NCI-H69 (cell line): ENCODE measurements around the gene TSC1.

Source experiments
- DNase-seq: peaks from one replicate; lab custom pipeline; 2025; lab: John Stamatoyannopoulos, UW

Gene TSC1

DNA sequence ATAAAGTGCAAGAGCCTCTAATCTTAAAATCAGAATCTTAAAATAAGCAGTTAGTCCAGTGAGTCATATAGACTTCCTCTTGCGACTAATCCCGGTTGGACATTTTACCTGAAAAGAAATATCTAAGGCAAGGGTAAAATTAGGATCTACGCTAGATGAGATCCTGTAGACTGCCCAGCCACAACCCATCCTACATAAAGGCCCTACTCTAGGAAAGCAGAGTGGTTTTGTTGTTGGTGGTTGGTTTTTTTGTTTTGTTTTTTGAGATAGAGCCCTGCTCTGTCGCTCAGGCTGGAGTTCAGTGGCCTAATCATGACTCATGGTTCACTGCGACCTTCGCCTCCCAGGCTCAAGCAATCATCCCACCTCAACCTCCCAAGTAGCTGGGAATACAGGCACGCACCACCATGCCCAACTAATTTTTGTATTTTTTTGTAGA is 6.9 kb downstream of the TSC1 start:
- no peak for DNase-seq

DNA sequence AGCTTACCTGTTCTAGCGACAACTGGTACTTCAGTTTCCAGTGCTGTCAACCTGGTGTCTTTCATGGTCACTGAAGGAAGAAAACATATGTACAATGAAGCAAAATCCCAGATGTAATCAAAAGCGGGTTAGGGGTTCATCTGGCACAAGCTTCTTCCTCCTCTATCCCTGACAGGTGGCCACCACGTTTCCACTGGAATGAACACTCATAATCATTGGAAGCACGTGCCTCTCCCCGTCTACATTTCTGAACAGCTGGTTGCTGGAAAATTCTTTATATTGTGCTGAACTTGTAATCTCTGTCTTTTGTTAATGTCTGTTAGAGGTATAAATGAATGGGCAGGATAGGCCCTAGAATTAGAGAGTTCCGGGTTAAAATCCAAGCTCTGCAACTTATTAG is 9.4 kb downstream of the TSC1 start:
- DNase-seq = no peak

DNA sequence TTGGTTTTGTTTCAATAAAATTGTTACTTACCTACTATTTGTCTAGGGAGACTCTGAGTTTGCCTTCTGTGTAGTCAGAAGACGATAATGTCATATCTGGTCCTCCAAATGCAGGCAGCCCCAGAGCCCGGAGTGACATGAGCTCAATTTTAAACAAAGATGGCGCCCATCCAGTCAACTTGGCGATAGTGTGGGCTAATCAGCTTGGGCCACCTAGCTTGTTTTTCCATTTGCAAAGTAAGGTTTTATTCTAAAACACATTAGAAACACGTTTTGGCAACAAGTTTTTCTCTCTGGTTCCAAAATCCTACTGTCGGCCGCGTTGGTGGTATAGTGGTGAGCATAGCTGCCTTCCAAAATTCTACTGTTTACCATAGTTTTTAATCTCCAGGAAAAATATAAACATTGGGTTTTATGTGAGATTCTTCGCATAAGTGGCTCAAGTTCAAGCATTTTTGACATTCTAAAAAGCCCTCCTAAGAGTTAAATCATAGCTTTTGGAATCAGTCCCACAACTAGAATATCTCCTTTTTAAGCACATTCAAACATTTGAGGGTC is 13.2 kb downstream of the TSC1 start:
- DNase-seq = no peak

DNA sequence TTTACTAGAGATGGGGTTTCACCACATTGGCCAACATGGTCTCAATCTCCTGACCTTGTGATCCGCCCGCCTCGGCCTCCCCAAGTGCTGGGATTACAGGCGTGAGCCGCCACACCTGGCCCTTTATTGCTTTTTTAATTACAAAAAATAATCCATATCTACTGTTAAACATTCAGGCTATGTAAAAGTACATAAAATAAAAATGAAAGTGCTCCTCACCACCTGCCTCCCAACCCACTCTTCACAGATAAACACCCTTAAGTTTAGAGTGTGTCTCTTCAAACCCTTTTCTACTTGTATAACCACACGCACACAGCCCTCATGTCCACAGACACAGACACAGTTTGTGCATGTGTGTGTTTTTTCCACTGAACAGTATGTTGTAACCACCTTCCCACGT is 16.7 kb downstream of the TSC1 start:
- DNase-seq = no peak

DNA sequence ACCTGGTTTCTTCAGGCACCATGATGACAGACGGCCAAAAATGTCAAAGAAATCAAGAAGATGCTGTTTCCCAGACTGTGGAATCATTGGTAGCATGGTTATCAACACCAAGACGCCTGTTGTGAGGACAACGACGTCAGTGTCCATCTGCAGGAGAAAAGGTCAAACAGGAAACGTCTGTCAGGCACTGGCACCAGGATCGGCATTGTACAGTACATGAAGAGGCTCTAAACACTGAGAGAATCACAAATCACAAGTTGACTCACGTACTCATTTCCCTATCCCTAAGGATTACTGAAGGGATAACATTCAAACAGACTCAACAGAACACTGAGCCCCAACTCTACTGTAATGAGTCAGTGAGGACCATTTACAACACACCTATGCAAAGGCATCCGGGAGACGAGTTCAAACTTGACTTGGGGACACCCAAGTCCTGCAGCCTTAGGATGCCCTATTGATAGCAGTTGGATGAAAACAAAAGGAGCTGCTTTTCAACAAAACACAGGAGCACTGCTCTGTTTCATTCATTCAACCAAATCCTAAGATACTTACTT is 21.0 kb downstream of the TSC1 start:
- no peak for DNase-seq

DNA sequence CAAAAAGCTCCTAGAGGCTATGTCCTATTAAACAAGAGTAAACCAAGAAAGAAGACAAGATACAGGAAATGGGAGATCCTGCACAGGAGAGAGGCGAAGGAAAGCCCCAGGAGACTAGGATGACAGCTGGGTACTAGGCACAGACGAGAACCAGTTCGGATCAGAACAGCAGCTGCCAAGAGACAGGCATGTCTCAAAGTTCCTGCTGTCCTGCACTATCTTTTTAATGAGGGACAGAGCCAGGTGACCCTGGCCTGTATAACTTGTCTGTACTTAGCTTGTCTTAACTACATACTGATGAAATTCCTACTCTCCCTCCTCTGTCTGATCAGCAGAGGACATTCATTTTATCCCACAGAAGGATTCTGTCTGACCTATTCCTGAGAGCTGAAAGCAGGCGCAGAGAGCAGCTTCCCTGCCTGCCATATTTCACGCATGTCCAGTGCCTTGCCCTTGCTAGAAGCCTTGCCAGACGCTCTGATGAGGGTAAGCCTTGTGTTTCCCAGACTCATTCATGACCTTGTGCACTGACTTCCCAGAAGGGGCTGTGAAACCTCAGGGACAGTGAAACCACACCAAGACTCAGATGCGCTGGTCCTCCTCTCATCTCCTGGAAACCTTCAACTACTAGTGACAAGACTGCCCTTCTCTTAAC is 24.7 kb downstream of the TSC1 start:
- DNase-seq = no peak

DNA sequence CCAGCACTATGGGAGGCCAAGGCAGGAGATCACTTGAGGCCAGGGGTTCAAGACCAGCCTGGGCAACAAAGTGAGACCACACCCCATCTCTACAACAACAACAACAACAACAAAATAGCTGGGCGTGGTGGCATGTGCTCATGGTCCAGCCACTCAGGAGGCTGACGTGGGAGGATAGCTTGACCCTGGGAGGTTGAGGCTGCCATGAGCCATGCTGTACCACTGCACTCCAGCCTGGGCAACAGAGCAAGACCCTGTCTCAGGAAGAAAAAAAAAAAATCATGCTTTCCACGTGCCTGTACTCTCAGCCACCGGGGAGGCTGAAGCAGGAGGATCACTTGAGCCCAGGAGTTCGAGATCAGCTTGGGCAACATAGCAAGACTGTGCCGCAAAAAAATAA is 29.5 kb downstream of the TSC1 start:
- no peak for DNase-seq

DNA sequence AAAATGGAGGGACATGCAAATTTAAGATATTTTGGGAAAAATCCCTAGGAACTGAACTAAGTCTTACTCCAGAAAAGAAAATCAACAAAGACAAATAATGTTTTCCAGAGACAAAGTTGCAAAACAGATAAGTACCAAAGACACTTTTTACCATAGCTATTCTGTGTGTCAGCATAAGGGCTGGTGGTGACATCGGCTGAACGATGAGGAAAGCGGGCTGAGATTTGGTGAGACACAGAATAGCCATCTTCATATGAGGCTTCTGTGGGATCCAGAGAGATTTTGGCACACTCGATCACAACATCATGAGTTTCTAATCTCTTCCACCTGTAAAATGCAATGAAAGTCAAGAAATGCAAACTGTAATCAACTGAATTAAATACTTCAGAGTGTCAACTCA is 32.3 kb downstream of the TSC1 start:
- DNase-seq = no peak

DNA sequence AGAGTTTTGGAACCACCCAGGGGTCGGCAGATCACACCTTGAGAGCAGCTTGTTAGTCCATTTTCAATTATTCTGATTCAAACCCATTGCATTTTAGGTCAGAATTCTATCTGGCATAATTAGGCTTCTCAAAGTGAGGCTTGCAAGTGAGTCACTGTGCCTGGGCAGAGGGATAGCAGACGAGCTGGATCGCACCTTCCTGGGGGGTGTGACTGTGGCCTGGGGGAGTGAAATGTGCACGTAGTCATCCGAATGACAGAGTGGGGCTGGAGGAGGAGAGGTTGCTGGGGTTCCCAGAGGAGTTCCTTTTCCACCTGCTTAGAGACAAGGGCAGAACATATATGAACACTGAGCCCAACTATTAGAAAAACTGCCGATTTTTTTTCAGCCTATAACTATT is 34.0 kb downstream of the TSC1 start:
- no peak for DNase-seq

DNA sequence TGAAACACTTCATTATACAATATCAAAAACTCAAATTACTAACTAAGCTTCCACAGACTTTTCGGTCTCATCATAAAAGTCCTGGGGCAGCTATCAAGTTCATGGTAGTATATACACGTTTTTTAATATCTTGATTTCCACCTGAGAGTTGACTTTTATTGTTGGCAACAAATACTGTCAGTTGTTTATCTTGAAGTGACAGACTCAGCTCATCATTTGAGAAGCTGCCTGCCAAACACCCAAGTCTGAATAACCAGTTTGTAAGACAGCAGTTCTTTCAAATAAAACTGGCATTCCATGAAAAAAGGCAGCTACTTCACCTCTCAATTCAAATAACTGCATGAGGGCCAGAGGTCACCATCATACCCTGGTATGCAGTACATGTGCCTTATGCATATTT is 35.1 kb downstream of the TSC1 start:
- no peak for DNase-seq

DNA sequence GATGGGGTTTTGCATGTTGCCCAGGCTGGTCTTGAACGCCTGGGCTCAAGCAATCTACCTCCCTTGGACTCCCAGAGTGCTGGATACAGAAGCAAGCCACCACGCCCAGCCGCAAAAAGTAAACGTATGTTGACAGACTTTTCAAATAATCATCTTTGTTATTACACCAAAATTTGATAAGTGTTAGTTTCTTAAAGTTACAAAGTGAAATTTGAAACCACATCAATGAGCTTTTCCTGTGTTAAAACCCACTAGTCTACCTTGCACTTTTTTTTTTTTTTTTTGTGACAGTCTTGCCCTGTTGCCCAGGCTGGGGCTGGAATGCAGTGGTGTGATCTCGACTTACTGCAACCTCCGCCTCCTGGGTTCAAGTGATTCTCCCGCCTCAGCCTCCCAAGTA is 35.8 kb downstream of the TSC1 start:
- no peak for DNase-seq

DNA sequence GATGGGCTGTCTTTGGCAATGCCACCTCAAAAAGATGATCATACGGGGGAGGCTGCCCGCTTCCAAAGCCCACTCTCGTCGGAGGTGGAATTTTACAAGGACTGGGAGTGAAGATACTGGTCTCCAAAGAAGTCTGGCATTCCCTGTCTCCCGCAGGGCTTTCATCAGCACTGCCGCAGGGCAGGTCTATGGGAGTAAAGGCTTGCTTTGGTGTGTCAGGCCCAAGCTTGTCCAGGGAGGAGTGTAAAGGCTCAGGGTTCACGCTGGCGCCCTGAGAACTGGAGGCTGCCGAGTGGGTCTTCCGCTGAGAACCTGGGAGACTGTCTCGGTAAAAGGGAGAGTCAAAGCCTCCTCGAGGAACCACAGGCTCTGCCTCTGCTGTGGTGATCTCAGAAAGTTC is 38.7 kb downstream of the TSC1 start:
- no peak for DNase-seq

DNA sequence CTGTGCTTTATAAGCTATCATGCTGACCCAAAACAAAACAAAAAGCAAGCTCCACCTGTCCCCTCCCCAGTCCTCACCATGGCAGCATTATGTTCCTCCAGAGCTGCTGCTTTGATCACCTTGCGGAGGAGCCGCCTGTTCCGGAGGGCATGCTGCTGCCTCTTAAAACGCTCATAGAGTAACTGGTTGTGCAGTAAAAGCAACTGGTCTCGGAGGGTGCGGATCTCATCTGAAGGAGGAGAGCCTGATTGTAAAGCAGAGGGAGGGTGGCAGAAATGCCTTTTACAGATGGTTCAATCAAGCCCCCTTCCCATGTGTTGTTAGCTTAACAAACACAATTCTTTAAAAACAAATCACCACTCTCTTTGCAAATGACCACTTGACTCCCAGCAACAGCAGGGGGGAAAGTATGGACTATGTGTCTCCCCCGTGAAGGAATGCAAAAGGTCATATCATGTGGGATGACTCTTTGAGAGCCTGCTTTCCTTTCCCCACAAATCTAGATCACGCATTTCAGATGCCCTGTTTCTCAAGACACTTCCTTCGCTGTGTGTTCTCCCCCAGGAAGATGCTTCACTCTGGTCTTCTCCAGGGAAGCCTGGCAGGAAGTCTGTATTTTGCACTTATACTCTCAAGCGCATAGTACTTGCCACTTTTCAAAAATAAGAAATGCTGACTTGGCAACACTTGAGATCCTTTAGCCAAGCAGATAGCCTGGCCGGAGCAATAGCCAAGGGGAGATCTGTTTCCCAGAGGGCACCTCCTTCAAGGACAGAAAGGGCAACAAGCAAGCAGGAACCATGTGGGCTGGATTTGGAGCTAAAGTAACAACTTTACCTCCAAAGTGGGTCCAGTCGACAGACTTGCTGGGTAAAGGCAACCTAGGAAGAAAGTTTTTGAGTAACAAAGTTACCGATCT is 40.6 kb downstream of the TSC1 start:
- no peak for DNase-seq

DNA sequence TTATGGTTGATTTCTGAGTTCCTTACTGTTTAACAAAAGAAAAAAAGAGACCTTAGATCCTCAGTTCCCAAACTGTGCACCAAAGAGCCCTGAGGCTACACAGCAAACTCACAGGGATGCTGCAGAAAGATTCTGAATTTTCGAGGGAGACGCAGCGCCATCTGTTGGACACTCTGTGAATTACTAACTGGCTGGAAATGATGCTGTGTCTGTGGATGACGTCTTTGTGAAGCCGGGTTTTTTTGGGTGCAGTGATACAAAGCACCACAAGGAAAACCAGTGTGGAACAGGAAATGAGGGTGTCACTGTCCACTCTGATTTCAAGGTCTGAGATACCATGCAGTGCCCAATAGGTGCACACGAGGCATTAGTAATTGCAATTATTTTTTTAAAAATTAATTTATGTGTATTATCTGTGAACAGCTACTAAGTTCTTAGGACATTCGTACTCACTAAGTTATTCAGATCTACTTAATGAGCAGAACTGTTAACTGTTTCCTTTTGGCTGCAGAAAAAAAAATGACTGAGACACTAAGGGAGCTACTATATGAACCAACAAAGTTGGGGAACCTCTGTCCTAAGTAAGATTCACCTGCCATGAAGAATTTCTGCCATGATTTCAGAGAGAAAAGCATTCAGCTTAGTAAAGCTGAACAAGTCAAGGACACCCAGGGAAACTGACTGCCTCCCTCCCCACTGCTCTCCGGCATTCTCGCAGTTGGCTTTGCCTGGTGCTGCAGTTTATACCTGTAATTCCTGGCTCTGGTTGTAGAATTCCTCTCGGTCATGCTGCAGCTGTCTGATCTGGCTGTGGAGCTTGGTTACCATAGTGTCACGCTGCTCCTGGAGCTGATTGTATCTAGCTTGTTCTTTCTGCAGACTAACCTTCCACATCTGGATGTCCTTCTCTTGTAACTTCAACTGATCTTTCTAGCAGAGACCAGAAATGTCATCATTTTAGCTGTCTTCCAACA is 42.3 kb downstream of the TSC1 start:
- DNase-seq = peak; percentile 73

DNA sequence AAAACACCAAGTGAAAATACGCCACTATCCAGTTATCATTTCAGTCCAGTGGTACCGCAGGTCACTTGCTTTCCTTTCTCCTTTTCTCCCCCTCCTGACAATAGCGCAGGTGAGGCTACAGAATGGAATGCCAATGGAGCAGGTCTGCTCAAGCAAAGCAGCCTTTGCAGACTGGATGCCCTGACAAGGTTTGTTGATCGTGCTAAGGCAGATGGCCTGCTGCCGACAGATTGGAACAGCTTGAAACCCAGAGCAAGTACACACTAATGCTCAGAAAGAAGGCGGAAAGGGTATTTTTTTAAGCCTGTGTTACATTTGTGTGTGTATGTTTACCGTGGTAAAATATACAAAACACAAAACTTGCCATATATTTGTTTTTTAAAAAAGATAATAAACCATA is 46.4 kb downstream of the TSC1 start:
- DNase-seq = no peak

DNA sequence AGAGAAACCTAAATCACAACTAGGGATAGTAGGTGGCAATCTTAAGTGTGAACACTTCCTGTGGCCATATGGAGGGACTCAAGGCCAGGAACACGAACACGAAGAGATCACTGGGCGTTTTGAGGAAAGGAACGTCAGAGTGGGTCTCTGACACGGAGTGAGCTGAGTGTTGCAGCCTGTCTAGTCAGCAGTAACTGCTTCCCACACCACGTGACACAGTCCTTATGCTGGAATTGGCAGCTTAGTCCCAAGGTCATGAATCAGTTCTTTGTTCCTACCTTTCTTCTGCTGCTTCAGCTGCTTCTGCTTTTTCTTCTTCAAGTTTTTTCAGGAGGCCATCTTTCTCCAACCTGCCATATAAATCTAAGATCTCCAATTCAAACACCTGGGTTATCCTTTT is 47.5 kb downstream of the TSC1 start:
- no peak for DNase-seq

DNA sequence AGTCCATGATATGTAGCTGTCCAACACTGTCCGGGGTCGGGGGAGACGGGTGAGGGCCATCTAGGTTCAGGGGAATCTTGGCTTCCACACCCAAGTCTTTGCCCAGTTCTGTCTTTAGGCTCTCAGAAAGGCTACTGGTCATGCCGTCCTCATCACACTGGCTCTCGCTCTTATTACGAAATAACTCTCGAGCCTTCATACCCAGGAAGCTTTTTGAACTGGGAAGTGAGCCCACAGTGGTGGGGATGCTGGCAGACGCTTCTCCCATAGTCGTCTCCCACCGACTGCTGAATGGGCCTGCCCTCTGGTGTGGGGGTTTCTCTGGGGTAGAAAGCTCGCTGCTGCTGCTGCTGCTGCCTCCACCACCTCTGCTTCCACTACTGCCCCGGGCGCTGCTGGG is 48.2 kb downstream of the TSC1 start:
- DNase-seq = no peak

DNA sequence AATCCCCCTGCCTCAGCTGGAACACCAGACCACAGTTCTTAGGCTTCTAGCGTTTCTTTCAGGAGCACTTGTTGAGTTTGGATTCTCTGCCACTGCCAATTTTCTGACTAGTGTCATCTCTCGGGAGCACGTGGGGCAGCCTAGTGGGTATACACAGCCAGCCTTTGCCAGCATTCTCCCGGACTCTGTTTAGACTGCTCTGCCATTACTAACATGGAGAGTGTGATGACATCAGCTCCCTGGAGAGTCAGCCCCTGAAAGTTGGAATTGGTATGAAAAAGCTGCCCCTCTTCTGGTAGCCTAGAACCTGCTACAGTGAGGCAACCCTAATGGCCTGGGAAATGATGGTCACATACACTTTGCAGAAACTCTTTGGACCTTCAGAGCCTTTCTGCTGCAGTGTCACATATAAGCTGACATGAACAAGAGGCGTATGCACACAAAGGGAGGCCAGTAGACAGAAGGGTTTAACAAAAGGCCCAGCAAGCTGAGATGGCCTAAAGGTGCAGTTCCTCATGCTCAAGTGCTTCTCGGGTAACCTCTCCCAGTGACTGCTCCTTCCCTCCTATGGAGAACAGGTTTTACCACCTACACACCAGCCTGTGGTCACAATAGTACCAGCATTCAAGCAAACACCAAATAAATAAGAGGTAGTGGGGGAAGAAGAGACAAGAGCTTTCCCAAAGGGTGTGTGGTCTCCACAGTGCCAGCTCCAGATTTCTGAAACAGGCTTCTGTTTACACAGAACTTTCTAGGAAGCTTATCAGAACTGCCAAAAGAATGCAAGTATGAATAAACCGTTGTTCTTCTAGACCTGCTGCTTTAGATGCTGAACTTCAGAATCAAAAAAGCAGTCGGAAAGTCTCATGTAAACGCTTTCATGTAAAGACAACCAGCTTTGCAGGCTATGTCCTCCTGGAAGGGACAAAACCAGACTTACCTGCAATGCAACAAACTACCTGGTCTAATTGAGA is 49.3 kb downstream of the TSC1 start:
- DNase-seq = no peak

DNA sequence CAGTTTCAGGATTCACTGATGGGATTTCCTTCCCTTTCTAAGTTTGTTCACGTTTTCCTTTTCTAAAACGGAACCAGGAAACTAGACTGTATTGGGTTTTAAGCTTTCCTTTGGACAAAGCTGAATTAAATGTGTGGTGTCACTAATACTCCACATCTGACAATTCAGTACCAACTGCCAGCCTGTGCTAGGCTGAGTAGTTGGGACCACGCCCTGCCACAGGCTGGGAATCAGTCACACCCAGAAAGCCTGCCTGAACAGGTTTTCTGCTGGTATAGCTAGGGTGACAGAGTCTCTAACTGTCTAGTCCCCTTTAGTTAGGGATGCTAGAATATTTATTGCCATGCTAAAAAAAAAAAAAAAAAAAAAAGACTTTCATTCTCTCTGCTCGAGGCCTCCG is 50.1 kb downstream of the TSC1 start:
- DNase-seq = no peak

DNA sequence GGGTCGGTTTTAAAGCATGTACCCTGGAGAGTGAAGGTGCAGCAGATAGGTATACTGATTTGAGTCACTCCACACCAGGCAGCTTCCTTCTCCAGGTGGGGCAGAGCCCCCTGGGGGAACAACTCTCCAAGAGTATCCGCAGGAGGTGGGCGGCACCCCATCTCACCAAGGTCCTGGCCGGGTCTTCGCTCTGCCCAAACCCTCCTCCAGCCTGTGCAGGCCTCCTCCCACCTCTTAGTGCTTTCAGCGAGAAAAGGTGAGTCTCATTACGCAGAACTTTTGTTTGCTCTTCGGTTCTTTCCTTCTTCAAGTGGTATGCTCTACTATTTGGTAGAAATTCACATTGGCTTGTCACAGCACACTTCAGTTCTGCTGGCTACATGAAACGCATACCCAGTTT is 52.0 kb downstream of the TSC1 start:
- DNase-seq = no peak

DNA sequence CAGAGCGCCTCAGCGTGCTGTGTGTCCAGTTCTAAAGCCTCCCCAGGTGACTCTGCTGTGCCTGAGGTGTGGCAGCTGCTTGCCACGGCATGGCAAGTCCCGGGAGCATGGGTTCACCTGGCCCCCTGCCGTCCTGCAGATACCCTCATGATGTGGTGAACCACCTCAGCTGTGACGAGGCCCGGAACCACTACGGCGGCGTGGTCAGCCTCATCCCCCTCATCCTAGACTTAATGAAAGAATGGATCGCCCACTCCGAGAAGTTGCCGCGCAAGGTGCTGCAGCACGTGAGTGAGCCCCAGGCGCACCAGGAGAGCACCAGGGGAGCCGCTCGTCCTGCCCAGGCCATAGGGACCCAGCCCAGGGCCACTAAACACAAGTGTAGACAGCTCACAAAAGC is 56.3 kb downstream of the TSC1 start:
- DNase-seq = no peak
